ENCODE data around the gene HHAT. TPM values are rescaled to one million over a fixed set of nuclear protein-coding genes. Genes with fewer than 3 reads are reported as not detected.

The HHAT gene
- total RNA-seq, 2 donors from 2014 or later, result 4.5 to 4.6 TPM

GRCh38 chr1:210298296-210298695, 30.4 kb upstream of the HHAT start:
- Histone ChIP-seq H3K27ac (no peak overlapping the region), H3K4me3 (no peak overlapping the region), H3K27me3 (replicated peaks; ENCODE audit: insufficient read depth) (no peaks in the 10 kb centered on the region), H3K4me1 (ENCODE audit: control insufficient read depth in 1 of 2, low read depth in 2 of 2) (peaks cover 21 to 51% of the 10 kb centered on the region in 2 donors), H3K36me3 (no peaks in the 10 kb centered on the region), H3K9me3 (no peaks in the 10 kb centered on the region)
- TF ChIP-seq CTCF (IDR thresholded peaks at IDR 0.05), result no peak
- ATAC-seq (ENCODE audit: insufficient number of reproducible peaks, low FRiP score, low read depth), result no peak
- no peak for DNase-seq (ENCODE audit: low spot score)

- Histone ChIP-seq H3K36me3 (no peaks in the 10 kb centered on the region), H3K27me3 (replicated peaks; ENCODE audit: insufficient read depth) (no peaks in the 10 kb centered on the region)
- TF ChIP-seq CTCF (IDR thresholded peaks at IDR 0.05), result no peak
These were observed 29.8 kb upstream of the HHAT start for GRCh38 chr1:210298936-210299335.

GRCh38 chr1:210299501-210299900, 29.2 kb upstream of the HHAT start:
- Histone ChIP-seq H3K27ac (no peak overlapping the region), H3K4me1 (ENCODE audit: control insufficient read depth in 1 of 2, low read depth in 2 of 2) (peaks cover 11 to 46% of the 10 kb centered on the region in 2 donors), H3K36me3 (no peaks in the 10 kb centered on the region), H3K9me3 (no peaks in the 10 kb centered on the region), H3K4me3 (no peak overlapping the region), H3K27me3 (replicated peaks; ENCODE audit: insufficient read depth) (no peaks in the 10 kb centered on the region)
- DNase-seq (ENCODE audit: low spot score) (no peak), ATAC-seq (ENCODE audit: insufficient number of reproducible peaks, low FRiP score, low read depth) (no peak)
- TF ChIP-seq CTCF (IDR thresholded peaks at IDR 0.05), result no peak

More at GRCh38 chr1:210298936-210299335, 29.8 kb upstream of the HHAT start:
- no peak overlapping the region for H3K27ac ChIP-seq
- DNase-seq (ENCODE audit: low spot score) (no peak), ATAC-seq (ENCODE audit: insufficient number of reproducible peaks, low FRiP score, low read depth) (no peak)
- peaks cover 15 to 51% of the 10 kb centered on the region in 2 donors for H3K4me1 ChIP-seq (ENCODE audit: control insufficient read depth in 1 of 2, low read depth in 2 of 2)
- no peak overlapping the region for H3K4me3 ChIP-seq
- H3K9me3 ChIP-seq, result no peaks in the 10 kb centered on the region

GRCh38 chr1:210300923-210301614, 27.6 kb upstream of the HHAT start:
- DNase-seq (ENCODE audit: low spot score), result no peak
- H3K4me3 ChIP-seq, result no peak overlapping the region
- peaks cover 3 to 30% of the 10 kb centered on the region in 2 donors for H3K4me1 ChIP-seq (ENCODE audit: control insufficient read depth in 1 of 2, low read depth in 2 of 2)
- ATAC-seq (ENCODE audit: insufficient number of reproducible peaks, low FRiP score, low read depth), result no peak
- H3K27ac ChIP-seq, result no peak overlapping the region
- TF ChIP-seq CTCF (IDR thresholded peaks at IDR 0.05), result no peak
- H3K27me3 ChIP-seq (replicated peaks; ENCODE audit: insufficient read depth), result no peaks in the 10 kb centered on the region
- H3K9me3 ChIP-seq, result no peaks in the 10 kb centered on the region
- H3K36me3 ChIP-seq, result no peaks in the 10 kb centered on the region

GRCh38 chr1:210301615-210302000, 27.1 kb upstream of the HHAT start:
- Histone ChIP-seq H3K36me3 (no peaks in the 10 kb centered on the region), H3K27ac (no peak overlapping the region), H3K27me3 (replicated peaks; ENCODE audit: insufficient read depth) (no peaks in the 10 kb centered on the region), H3K4me1 (ENCODE audit: control insufficient read depth in 1 of 2, low read depth in 2 of 2) (peaks cover 3 to 26% of the 10 kb centered on the region in 2 donors), H3K4me3 (no peak overlapping the region), H3K9me3 (no peaks in the 10 kb centered on the region)
- TF ChIP-seq CTCF (IDR thresholded peaks at IDR 0.05), result no peak
- no peak for ATAC-seq (ENCODE audit: insufficient number of reproducible peaks, low FRiP score, low read depth)
- DNase-seq (ENCODE audit: low spot score), result no peak

All from thoracic aorta (tissue), 2 donors.